OCI-LY1 (cell line): ENCODE results near the gene CARD8.
A peak's percentile ranks its signal among the peaks of the same experiment; 100 is the strongest.

ENCODE experiments used
- H2AFZ ChIP-seq: fragments of 200-600 bp; sonication (generic), shearing (Covaris generic); 2 replicates; pipeline ENCODE4 v1.6.0; 2014; ENCODE audit warnings: antibody characterized with exemption, mild to moderate bottlenecking, low read length
- H3F3A ChIP-seq: fragments of 200-600 bp; sonication (generic), shearing (Covaris generic); 2 replicates; pipeline ENCODE4 v1.6.0; 2014; ENCODE audit warnings: mild to moderate bottlenecking, antibody characterized with exemption, low read length, moderate library complexity; ENCODE audit not compliant: insufficient read depth
- H3K27ac ChIP-seq: fragments of 200-600 bp; sonication (generic); 2 replicates; pipeline ENCODE4 v1.5.1; 2014; ENCODE audit warnings: low read length, mixed run types, mild to moderate bottlenecking, low read depth; ENCODE audit not compliant: poor library complexity, severe bottlenecking
- H3K27me3 ChIP-seq: fragments of 200-600 bp; sonication (generic); 2 replicates; pipeline ENCODE4 v1.6.0; 2014; ENCODE audit warnings: antibody characterized with exemption, mild to moderate bottlenecking, low read length, moderate library complexity; ENCODE audit not compliant: insufficient read depth
- H3K36me3 ChIP-seq: fragments of 200-600 bp; sonication (generic); 2 replicates; pipeline ENCODE4 v1.6.1; 2014; ENCODE audit warnings: mild to moderate bottlenecking, antibody characterized with exemption, low read length, moderate library complexity, mixed read lengths; ENCODE audit not compliant: insufficient read depth
- H3K4me1 ChIP-seq: fragments of 200-600 bp; sonication (generic); 2 replicates; pipeline ENCODE4 v1.5.1; 2014; ENCODE audit warnings: mild to moderate bottlenecking, low read length, moderate library complexity; ENCODE audit not compliant: insufficient read depth, severe bottlenecking
- H3K4me2 ChIP-seq: fragments of 200-600 bp; sonication (generic), shearing (Covaris generic); 2 replicates; pipeline ENCODE4 v1.6.1; 2014; ENCODE audit warnings: low read length
- H3K4me3 ChIP-seq: fragments of 200-600 bp; sonication (generic); 2 replicates; pipeline ENCODE4 v1.5.1; 2014; ENCODE audit warnings: low read length, low read depth, mild to moderate bottlenecking, mixed read lengths; ENCODE audit not compliant: poor library complexity, severe bottlenecking
- H3K79me2 ChIP-seq: fragments of 200-600 bp; shearing (Covaris generic); 2 replicates; pipeline ENCODE4 v1.6.1; 2016; ENCODE audit warnings: mixed run types, low read length, mixed read lengths; ENCODE audit not compliant: insufficient read depth
- H3K9ac ChIP-seq: fragments of 200-600 bp; sonication (generic), shearing (Covaris generic); 2 replicates; pipeline ENCODE4 v1.6.1; 2014; ENCODE audit warnings: mild to moderate bottlenecking, low read length, mixed read lengths
- H3K9me2 ChIP-seq: fragments of 200-600 bp; sonication (generic), shearing (Covaris generic); 2 replicates; pipeline ENCODE4 v1.6.1; 2014; ENCODE audit warnings: low read depth, mild to moderate bottlenecking, low read length, mixed read lengths
- H3K9me3 ChIP-seq: fragments of 200-600 bp; shearing (Covaris generic); 2 replicates; pipeline ENCODE4 v1.6.1; 2014; ENCODE audit warnings: low read length, mixed read lengths
- H4K20me1 ChIP-seq: fragments of 200-600 bp; sonication (generic), shearing (Covaris generic); 2 replicates; pipeline ENCODE4 v1.6.0; 2016; ENCODE audit warnings: mild to moderate bottlenecking, low read length; ENCODE audit not compliant: insufficient read depth
- CTCF ChIP-seq: fragments of 200-600 bp; sonication (generic), shearing (Covaris generic); IDR thresholded peaks from 2 replicates; pipeline ENCODE4 v1.5.1; 2017; ENCODE audit warnings: mild to moderate bottlenecking, antibody characterized with exemption, low read length, moderate library complexity, mixed read lengths
- EZH2 ChIP-seq: fragments of 200-600 bp; sonication (generic), shearing (Covaris generic); IDR thresholded peaks from 2 replicates; pipeline ENCODE4 v1.8.0; 2017; ENCODE audit warnings: borderline replicate concordance, mixed run types, mild to moderate bottlenecking, antibody characterized with exemption, low read length, moderate library complexity, mixed read lengths

CARD8 gene

GRCh38 chr19:48255376-48256303, at the start of gene CARD8:
Gene CARD8, minus strand, starts transcription at chr19:48255912. Its CDS starts 14,892 bp downstream, at chr19:48241020.
- Histone ChIP-seq H4K20me1 (no peaks in the 10 kb centered on the region), H3K36me3 (0 out of 2 replicates have a peak, but pooled peaks cover 10% of the 10 kb centered on the region), H3K9me3 (no peaks in the 10 kb centered on the region), H3K4me2 (peak within 1 kb of the TSS; percentile 64), H3K4me1 (peaks cover 60% of the 10 kb centered on the region), H3K79me2 (peaks cover 20% of the 10 kb centered on the region), H3F3A (peaks cover 9% of the 10 kb centered on the region), H3K27ac (peak within 1 kb of the TSS; percentile 93), H3K4me3 (peak within 1 kb of the TSS; percentile 74), H3K27me3 (no peaks in the 10 kb centered on the region), H3K9me2 (no peaks in the 10 kb centered on the region), H2AFZ (peak within 1 kb of the TSS; percentile 70), H3K9ac (peak within 1 kb of the TSS; percentile 90)
- TF ChIP-seq EZH2, result no peak
- no peak for TF ChIP-seq CTCF

GRCh38 chr19:48303866-48304265, 48.2 kb upstream of the CARD8 start:
- TF ChIP-seq CTCF, result no peak
- no peak for TF ChIP-seq EZH2
- no peaks in the 10 kb centered on the region for H3K79me2 ChIP-seq
- no peaks in the 10 kb centered on the region for H3K4me1 ChIP-seq

GRCh38 chr19:48303367-48303766, 47.7 kb upstream of the CARD8 start:
- H3K4me3 ChIP-seq, result no peak overlapping the region
- no peak overlapping the region for H2AFZ ChIP-seq
- no peaks in the 10 kb centered on the region for H3F3A ChIP-seq

More at GRCh38 chr19:48303866-48304265, 48.2 kb upstream of the CARD8 start:
- no peak overlapping the region for H3K4me3 ChIP-seq
- no peak overlapping the region for H3K27ac ChIP-seq
- H3F3A ChIP-seq, result no peaks in the 10 kb centered on the region
- H2AFZ ChIP-seq, result no peak overlapping the region
- H3K4me2 ChIP-seq, result no peak overlapping the region
- H3K9ac ChIP-seq, result no peak overlapping the region
- H3K36me3 ChIP-seq, result no peaks in the 10 kb centered on the region
- no peaks in the 10 kb centered on the region for H3K9me2 ChIP-seq
- H3K27me3 ChIP-seq, result 0 out of 2 replicates have a peak, but pooled peaks cover 4% of the 10 kb centered on the region
- no peaks in the 10 kb centered on the region for H4K20me1 ChIP-seq
- H3K9me3 ChIP-seq, result no peaks in the 10 kb centered on the region

More at GRCh38 chr19:48303367-48303766, 47.7 kb upstream of the CARD8 start:
- no peaks in the 10 kb centered on the region for H3K4me1 ChIP-seq
- no peaks in the 10 kb centered on the region for H3K36me3 ChIP-seq
- H3K79me2 ChIP-seq, result no peaks in the 10 kb centered on the region
- H3K4me2 ChIP-seq, result no peak overlapping the region
- H4K20me1 ChIP-seq, result no peaks in the 10 kb centered on the region
- no peaks in the 10 kb centered on the region for H3K9me3 ChIP-seq
- H3K27me3 ChIP-seq, result 0 out of 2 replicates have a peak, but pooled peaks cover 4% of the 10 kb centered on the region
- no peak for TF ChIP-seq CTCF
- no peak for TF ChIP-seq EZH2
- H3K9ac ChIP-seq, result no peak overlapping the region
- H3K9me2 ChIP-seq, result no peaks in the 10 kb centered on the region
- H3K27ac ChIP-seq, result no peak overlapping the region
